GM19438 (cell line): Measurements from ENCODE around the gene IL5.

Experiments used
- ATAC-seq: cut with Tn5 transposase; IDR thresholded peaks from one replicate; pipeline ENCODE4 v1.9.1; 2021; ENCODE audit warnings: low read depth; ENCODE audit not compliant: unreplicated experiment

Gene IL5

DNA sequence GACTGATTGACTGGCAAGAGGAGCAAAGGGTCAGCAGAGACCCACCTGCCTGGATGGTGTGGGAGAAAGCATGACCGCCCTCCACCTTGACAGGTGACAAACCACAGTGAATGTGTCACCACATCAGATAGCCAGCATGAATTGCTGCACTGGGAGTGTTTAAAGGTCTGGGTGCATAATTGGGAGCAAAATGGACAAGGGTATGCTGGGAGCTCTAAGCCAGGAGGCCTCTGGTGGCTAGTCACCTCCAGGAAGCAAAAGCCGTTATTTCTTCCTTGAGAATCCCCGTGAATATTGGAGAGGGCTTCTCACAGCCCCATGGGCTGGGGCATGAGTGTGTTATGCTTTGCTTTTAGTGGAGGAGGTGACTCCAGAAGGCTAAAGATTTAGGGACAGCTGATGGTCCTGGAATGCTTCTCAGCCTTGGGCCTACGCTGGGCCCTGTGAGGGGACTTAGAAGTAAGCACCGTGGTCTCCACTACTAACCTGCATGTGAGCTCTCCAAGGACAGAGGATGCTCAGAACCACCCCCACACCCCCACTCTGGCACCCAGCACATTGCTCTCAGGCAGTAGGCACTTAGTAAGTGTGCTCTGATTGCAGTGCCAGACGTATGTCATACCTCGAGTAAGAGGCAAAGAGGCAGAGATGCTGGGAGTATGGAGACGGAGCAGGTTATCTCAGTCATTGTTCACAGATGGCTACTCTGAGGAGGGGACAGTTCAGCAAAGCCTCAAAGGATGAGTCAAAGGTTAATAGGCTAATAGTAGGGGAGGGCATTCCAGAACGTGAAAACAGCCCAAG, 43.7 kb downstream of the IL5 start:
- ATAC-seq, result no peak

DNA sequence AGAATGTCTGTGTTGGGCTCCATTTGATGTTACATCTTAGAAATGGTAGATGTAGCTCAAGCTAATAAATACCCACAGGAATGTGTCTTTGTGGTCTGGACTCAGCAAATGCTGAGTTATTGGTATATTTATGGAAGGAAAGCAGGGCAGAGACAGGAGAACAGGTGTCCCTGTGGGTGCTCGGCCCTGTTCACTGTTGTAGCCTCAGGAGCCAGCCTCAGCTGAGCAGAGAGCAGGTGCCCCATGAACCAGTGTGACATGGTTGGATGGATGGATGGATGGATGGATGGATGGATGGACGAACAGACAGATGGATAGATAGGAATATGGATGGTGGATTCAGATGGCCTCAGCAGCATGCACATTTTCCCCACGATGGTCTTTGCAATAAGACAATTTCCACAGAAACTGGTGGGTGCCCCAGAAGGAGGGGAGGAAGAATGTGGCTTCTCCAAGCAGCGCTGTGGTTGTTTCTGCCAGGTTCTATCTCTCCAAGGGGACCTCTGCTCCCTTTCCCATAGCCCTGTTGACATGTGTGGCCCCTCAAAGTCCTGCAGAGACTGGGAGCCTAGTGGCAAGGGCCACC, 44.5 kb downstream of the IL5 start:
- ATAC-seq, result no peak

DNA sequence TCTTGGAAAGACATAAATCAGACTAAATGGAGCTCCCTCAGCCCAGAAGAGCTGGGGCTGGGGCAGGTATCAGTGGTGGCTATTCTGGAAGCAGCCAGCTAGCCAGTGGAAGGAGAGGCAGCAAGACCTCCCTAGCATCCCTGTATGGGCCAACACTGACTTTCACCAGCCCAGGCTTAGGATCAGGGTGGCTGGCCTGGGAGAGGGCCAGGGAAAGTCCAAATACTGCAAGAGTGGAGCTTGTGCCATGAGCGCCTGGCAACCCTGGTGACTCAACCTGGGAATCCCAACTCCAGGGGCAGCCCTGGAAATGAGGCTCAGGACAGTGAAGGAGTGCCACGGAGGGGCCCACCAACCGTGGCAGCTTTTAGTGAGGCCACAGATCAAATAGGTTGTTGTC, 45.2 kb downstream of the IL5 start:
- no peak for ATAC-seq

DNA sequence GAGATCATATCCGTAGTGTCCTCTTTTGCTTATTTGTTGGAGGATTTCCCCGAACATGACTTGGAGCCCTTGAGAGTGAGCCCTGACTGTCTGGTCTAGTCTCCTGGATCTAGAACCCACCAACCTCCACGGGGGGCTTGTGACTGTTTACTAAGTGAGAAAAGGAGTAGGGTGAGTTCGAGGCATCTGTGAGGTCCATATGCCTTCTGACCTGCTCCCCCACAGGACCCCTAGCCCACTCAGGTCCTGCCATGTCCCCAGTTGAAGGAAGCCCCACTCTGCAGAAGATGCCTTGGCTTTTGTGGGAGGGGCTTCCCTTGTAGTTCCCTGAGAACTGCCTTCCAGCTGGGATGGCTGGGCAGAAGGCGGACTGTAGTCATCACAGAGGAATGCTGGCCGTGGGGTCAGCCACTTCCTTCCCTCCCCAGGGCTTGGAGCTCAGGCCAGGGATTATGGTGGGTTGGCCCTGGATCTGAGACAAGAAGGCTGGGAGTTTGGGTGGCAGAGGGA, 45.8 kb downstream of the IL5 start:
- no peak for ATAC-seq

DNA sequence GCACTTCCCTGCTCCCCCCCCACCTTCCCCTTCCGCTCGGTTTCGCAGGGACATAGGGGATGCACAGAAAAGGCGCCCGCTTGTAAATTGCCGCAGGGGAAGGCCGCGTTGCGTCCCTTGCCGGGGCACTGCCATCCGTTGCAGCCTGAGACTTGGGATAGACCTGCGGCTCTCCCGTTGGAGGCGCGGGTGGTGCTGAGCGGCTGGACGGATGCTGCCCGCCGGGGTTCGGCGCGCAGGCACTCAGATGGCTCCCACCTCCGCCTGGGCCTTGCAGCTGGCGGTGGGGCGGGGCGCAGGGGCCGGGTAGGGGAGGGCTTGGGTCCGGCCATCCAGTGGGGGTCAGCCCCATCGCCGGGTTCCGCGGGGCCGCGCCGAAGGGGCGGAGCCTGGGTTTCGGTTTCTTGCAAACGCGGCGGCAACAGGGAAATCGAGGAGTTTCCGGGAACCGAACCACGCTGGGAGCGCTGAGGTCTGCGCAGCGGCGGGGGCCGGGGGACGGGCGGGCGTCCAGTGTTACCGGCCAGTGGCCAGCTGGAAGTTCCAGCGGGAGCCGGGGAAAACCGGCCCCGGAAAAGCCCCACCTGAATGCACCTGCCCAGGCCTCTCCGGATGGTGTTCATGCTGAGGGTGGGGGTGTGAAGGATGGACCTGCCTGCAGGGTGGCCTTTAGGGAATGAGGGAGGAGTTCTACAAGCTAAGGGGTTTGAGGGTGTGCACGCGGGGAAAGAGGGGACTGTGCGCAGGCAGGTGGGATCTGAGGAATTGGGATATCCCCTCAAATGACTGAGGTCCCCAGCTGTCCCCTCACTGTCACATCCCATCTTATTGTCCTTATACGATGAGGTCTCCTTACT, 46.5 kb downstream of the IL5 start:
- ATAC-seq, result peak; percentile 59

DNA sequence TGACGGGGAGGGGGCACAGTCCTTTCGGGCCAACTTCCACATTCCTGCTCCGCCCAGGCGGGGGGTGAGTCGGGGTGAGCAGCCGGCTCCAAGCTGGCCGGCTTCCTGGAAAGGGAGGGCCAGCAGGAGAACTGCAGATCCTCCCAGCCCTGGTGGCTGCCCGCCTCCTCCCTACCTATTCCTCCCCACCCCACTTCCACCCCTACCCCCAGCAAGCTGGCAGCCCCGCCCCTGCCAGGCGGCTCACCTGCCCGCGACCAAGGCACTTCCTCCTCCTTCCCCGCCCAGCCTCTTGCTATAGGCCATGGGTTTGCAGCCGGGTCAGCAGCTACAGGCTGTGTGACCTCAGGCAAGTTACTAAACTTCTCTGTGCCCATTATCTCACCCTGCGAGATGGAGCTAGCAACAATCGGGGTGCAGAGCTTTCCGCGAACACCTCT, 47.1 kb downstream of the IL5 start:
- peak; percentile 33 for ATAC-seq

DNA sequence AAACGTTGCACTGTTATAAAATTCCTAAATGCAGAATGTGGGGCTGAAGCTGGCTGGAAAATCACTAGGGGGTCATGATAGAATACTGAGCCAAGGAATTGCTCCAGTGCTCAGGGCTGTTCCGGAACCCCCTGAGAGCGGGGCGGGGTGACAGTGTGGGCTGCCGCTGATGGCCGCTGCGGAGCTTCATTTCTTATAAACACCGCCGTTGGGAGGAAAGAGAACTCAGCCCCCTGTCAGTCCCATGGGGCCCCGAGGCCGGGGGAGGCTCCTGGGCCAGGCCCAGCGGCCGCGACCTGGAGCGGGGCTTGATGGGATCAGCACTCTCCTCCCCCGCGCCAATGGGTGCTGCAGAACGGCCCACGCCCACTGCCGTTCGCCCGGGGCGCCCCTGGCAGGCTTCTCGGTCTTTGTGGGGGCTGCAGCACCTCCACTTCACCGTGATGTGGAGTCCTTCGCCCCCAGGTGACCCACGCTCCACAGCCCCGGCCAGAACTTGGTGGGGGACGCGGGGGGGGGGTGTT, 47.6 kb downstream of the IL5 start:
- peak; percentile 28 for ATAC-seq

DNA sequence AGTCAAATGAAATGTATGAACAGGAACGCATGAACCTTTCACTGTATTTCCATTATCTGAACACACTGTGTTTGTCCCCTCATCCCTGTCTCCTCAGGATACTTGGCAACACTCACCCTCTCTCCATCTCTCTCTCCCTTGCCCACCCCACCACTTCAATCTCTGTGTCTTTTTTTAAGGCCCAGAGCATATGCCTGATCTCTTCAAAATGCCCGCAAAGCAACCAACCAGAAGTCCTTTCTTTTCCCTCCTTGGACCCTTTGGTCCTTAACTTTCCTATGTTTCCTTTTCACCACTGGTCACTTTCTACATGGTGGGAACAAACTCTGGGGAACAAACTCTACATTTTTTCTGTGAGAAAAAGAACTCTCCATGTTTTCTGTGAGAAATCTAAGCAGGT, 49.5 kb downstream of the IL5 start:
- ATAC-seq, result no peak

DNA sequence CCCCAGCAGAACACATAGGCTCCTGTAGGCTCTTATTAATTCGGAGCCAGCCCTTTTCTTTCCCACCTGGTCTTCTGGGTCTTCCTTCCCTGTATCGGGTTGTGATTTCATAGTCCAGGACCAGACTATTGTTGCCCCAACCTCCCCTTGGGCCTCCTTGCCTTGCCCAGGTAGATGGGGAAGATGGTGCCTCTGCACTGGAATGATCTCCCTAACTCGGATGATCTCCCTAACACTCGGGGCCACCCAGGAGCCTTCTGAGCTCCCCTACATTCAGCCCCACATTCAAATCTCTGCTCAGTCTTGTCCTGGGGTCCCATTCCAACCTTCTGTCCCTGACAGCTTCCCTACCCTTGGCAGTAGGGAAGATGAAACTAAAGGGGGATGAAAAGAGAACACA, 50.1 kb downstream of the IL5 start:
- no peak for ATAC-seq

DNA sequence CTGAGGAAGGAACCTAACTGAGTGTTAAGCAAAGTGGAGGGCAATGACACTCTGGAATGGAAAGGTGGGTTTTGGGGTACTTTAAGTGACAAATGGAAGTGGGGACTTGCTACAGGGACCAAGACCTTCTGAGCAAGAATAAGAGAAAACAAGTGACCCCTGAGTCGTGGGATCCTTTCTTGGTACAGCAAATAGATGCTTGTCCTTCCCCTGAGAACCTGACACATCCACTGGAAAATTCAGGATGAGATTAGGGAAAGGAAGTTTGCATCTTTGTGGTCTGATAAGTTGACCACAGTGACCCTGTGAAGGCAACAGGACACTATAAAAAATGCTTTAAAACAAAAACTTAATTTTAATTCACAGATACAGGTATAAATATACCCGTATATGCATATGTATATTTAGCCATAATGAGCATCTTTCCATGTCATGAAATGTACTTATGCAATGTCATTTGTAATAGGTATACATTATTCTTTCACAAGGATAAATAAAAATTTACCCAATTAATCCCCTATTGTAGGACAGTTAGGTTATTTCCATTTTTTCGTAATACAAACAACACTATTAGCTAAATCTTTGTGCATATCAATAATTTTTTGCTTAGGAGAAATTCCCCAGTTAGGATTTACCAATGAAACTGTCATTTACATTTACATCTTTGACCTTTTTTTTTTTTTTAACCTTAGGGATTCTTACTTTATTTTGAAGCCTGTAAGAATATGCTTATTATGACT, 50.8 kb downstream of the IL5 start:
- ATAC-seq, result no peak
